HCT116 (cell line): ENCODE data around the gene EPC1. TPM values are rescaled to one million over a fixed set of nuclear protein-coding genes. Genes with fewer than 3 reads are reported as not detected.

Experiments used
- ATAC-seq: fragments of 200-7000 bp; cut with Tn5 transposase; 2 replicates; pipeline ENCODE4 v1.9.1; 2020; ENCODE audit warnings: mild to moderate bottlenecking, moderate library complexity
- BruUV-seq: library from RNA; stranded (reverse); fragments of 400-500 nt; replicated peaks from 2 replicates; lab custom pipeline; 2021; lab: Mats Ljungman, UMichigan
- CTCF ChIA-PET: fragments of 300-600 bp; sonication (Branson Sonifier 250); formaldehyde crosslinking; loops from one replicate; lab custom pipeline; 2021; ENCODE audit warnings: antibody characterized with exemption; lab: Charles Lee
- POLR2A ChIA-PET: fragments of 300-600, 350-600 bp; sonication (Branson Sonifier 250); formaldehyde crosslinking; loops from one replicate; lab custom pipeline; 2021; ENCODE audit warnings: antibody characterized with exemption; lab: Charles Lee
- RAD21 ChIA-PET, 2 experiments: fragments of 300-600 bp; sonication (Branson Sonifier 250); formaldehyde crosslinking; loops; one replicate each; lab custom pipeline; 2023; ENCODE audit warnings: low total read pairs in 2 of 2; ENCODE audit not compliant: uncharacterized antibody in 2 of 2, unreplicated experiment in 2 of 2, low non-redundant PET in 1 of 2; lab: Charles Lee
- DNase-seq: peaks from one replicate; pipeline ENCODE4 v3.0.0-alpha.2; 2010; ENCODE audit warnings: low read depth, low spot score
- H2AFZ ChIP-seq: fragments of 200-600 bp; shearing (Covaris generic), sonication (generic); 2 replicates; pipeline ENCODE4 v1.6.1; 2017; ENCODE audit warnings: low read depth, mixed run types, mixed read lengths, antibody characterized with exemption, low read length; ENCODE audit not compliant: poor library complexity, severe bottlenecking
- H3K27ac ChIP-seq: 2 replicates; pipeline ENCODE4 v1.5.1; 2012; ENCODE audit warnings: low read depth, low read length
- H3K27me3 ChIP-seq: fragments of 200-600 bp; sonication (generic); 2 replicates; pipeline ENCODE4 v1.6.1; 2016; ENCODE audit warnings: mixed run types, low read length, mixed read lengths; ENCODE audit not compliant: insufficient read depth
- H3K36me3 ChIP-seq, 2 experiments: fragments of 200-500 bp in 1 of 2; fragments of 200-600 bp in 1 of 2; sonication (Bioruptor generic) in 1 of 2; sonication (generic) in 1 of 2; 2 replicates each; pipeline versions ENCODE4 v1.5.1 to v1.6.1; 2014 to 2016; ENCODE audit warnings: low read length in 2 of 2, inconsistent platforms in 1 of 2, mixed read lengths in 1 of 2, mixed run types in 1 of 2; ENCODE audit not compliant: insufficient read depth in 2 of 2, control insufficient read depth in 1 of 2
- H3K4me1 ChIP-seq, 2 experiments: fragments of 200-600 bp in 1 of 2; sonication (generic) in 1 of 2; 2 replicates each; pipeline versions ENCODE4 v1.5.1 to v1.6.1; 2012 to 2017; ENCODE audit warnings: low read length in 2 of 2, inconsistent platforms in 1 of 2, mild to moderate bottlenecking in 1 of 2, mixed read lengths in 1 of 2, mixed run types in 1 of 2, moderate library complexity in 1 of 2; ENCODE audit not compliant: insufficient read depth in 2 of 2, control insufficient read depth in 1 of 2
- H3K4me2 ChIP-seq: fragments of 200-600 bp; sonication (generic); 2 replicates; pipeline ENCODE4 v1.6.1; 2017; ENCODE audit warnings: mixed run types, low read length, mixed read lengths
- H3K4me3 ChIP-seq, 2 experiments: fragments of 200-600 bp in 1 of 2; sonication (generic) in 1 of 2; replicated peaks in 1 of 2; 2 replicates each; pipeline ENCODE4 v1.5.1; 2011 to 2016; ENCODE audit warnings: low read length in 2 of 2, control low read depth in 1 of 2, low read depth in 1 of 2, mild to moderate bottlenecking in 1 of 2, mixed read lengths in 1 of 2, mixed run types in 1 of 2
- H3K79me2 ChIP-seq: fragments of 200-600 bp; sonication (generic); 2 replicates; pipeline ENCODE4 v1.6.1; 2017; ENCODE audit warnings: mild to moderate bottlenecking, mixed run types, low read length, moderate library complexity, mixed read lengths; ENCODE audit not compliant: insufficient read depth
- H3K9ac ChIP-seq: fragments of 200-600 bp; sonication (generic); 2 replicates; pipeline ENCODE4 v1.6.1; 2016; ENCODE audit warnings: low read length, mixed read lengths
- H3K9me2 ChIP-seq: fragments of 200-600 bp; sonication (generic), shearing (Covaris generic); 2 replicates; pipeline ENCODE4 v1.6.1; 2017; ENCODE audit warnings: mixed run types, mild to moderate bottlenecking, moderate library complexity; ENCODE audit not compliant: insufficient read depth
- H3K9me3 ChIP-seq, 2 experiments: fragments of 200-500 bp in 1 of 2; fragments of 200-600 bp in 1 of 2; sonication (Bioruptor generic) in 1 of 2; sonication (generic) in 1 of 2; 2 replicates each; pipeline ENCODE4 v1.6.1; 2014 to 2017; ENCODE audit warnings: low read length in 2 of 2, mixed read lengths in 2 of 2, inconsistent platforms in 1 of 2, low read depth in 1 of 2, mild to moderate bottlenecking in 1 of 2, mixed run types in 1 of 2, moderate library complexity in 1 of 2; ENCODE audit not compliant: control insufficient read depth in 1 of 2, insufficient read depth in 1 of 2
- H4K20me1 ChIP-seq: fragments of 200-600 bp; sonication (generic), shearing (Covaris generic); 2 replicates; pipeline ENCODE4 v1.6.1; 2017; ENCODE audit warnings: mixed run types, mild to moderate bottlenecking, moderate library complexity; ENCODE audit not compliant: insufficient read depth
- ATF3 ChIP-seq: IDR thresholded peaks from 2 replicates; pipeline ENCODE4 v1.6.1; 2012
- CBX3 ChIP-seq: IDR thresholded peaks from 2 replicates; pipeline ENCODE4 v1.6.1; 2012; ENCODE audit warnings: low read depth
- CEBPB ChIP-seq: IDR thresholded peaks from 2 replicates; pipeline ENCODE4 v1.6.1; 2012; ENCODE audit warnings: low read depth
- EGR1 ChIP-seq: IDR thresholded peaks from 2 replicates; pipeline ENCODE4 v1.6.1; 2012; ENCODE audit warnings: low read depth
- ELF1 ChIP-seq: IDR thresholded peaks from 2 replicates; pipeline ENCODE4 v1.6.1; 2012; ENCODE audit warnings: low read depth, borderline replicate concordance
- EZH2phosphoT487 ChIP-seq: fragments of 200-600 bp; IDR thresholded peaks from 2 replicates; pipeline ENCODE4 v1.6.1; 2018; ENCODE audit warnings: antibody characterized with exemption, borderline replicate concordance
- FOSL1 ChIP-seq: IDR thresholded peaks from 2 replicates; pipeline ENCODE4 v1.6.1; 2012; ENCODE audit warnings: low read depth
- POLR2A ChIP-seq: IDR thresholded peaks from 2 replicates; pipeline ENCODE4 v1.7.0; 2011; ENCODE audit warnings: borderline replicate concordance; ENCODE audit not compliant: insufficient read depth, insufficient read length; ENCODE audit errors: extremely low read depth
- POLR2AphosphoS5 ChIP-seq: IDR thresholded peaks from 2 replicates; pipeline ENCODE4 v1.6.1; 2011; ENCODE audit warnings: mild to moderate bottlenecking, low read depth, low read length, moderate library complexity
- RAD21 ChIP-seq: IDR thresholded peaks from 2 replicates; pipeline ENCODE4 v1.6.1; 2012; ENCODE audit warnings: low read depth, mild to moderate bottlenecking
- REST ChIP-seq: IDR thresholded peaks from 2 replicates; pipeline ENCODE4 v1.6.1; 2012; ENCODE audit warnings: low read depth
- SP1 ChIP-seq: IDR thresholded peaks from 2 replicates; pipeline ENCODE4 v1.6.1; 2012; ENCODE audit warnings: low read depth
- TCF7L2 ChIP-seq: IDR thresholded peaks from 2 replicates; pipeline ENCODE4 v1.7.0; 2011; ENCODE audit warnings: borderline replicate concordance, inconsistent platforms; ENCODE audit not compliant: insufficient read depth, insufficient read length; ENCODE audit errors: extremely low read depth
- ZNF274 ChIP-seq: fragments of 200-500 bp; sonication (Bioruptor generic); IDR thresholded peaks from 2 replicates; pipeline ENCODE4 v1.6.1; 2014; ENCODE audit warnings: mild to moderate bottlenecking, low read depth, low read length, inconsistent platforms
- intact Hi-C: fragments of 100-400 bp; cut with micrococcal nuclease; formaldehyde crosslinking; loops from 2 replicates; pipeline ENCODE4 v1.10.0; 2022
- total RNA-seq: library from RNA; stranded (reverse); gene quantifications from one replicate; pipeline ENCODE4 v1.2.1, GENCODE V29; 2021; ENCODE audit not compliant: unreplicated experiment
- TF ChIP-seq, protein P1 (sequence below): IDR thresholded peaks from 2 replicates; pipeline ENCODE4 v1.6.1; 2011; ENCODE audit warnings: mild to moderate bottlenecking, low read length, moderate library complexity; ENCODE audit not compliant: insufficient replicate concordance; ENCODE audit errors: extremely low read depth

EPC1 gene
- total RNA-seq, 1 experiment from 2014 or later: 20.1 TPM

DNA sequence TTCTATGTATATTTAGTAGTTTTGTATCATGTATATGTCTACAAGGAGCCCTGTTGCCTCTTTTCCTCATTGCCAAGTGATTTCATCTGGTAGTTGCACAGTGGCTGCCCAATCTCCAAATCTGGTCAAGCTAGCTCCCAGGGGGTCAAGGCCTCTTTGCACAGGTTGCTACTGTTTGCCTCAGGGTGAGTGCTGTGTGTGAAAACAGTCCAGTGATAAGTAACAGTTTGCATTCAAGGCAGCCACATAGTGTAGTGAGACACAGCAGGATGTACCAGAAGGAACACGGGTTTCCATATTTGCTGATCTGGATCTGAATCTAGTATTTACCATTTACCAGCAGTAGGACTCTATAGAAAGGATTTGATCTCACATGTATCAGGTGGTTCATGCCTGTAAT is 13.3 kb upstream of the EPC1 start:
- no peaks in the 10 kb centered on the region for H3K9me3 ChIP-seq
- no peak overlapping the region for H3K4me3 ChIP-seq
- H3K9me2 ChIP-seq: no peaks in the 10 kb centered on the region
- no peak overlapping the region for H3K4me2 ChIP-seq
- DNase-seq (no peak), ATAC-seq (no peak)
- CTCF ChIA-PET: no interaction called here
- intact Hi-C loops: loop anchor here (10.0 kb wide), 1 partner anchor 305 kb away; the partner anchor contains the start of gene KIF5B
- TF ChIP-seq CBX3: no peak
- H3K27me3 ChIP-seq: no peaks in the 10 kb centered on the region
- RAD21 ChIA-PET: no interaction called here
- H3K27ac ChIP-seq: no peak overlapping the region
- no peak overlapping the region for H2AFZ ChIP-seq
- no peaks in the 10 kb centered on the region for H4K20me1 ChIP-seq
- no peaks in the 10 kb centered on the region; the same call in 1 of the 2 replicates for H3K79me2 ChIP-seq
- no peak overlapping the region for H3K9ac ChIP-seq
- no peaks in the 10 kb centered on the region for H3K36me3 ChIP-seq
- no peaks in the 10 kb centered on the region for H3K4me1 ChIP-seq
- POLR2A ChIA-PET: no interaction called here
- BruUV-seq: no TSS peak

- Histone ChIP-seq H3K27me3 (no peaks in the 10 kb centered on the region), H3K27ac (no peak overlapping the region), H3K4me1 (peaks cover 0 to 6% of the 10 kb centered on the region in 2 experiments; a peak in 2 of 4 replicates), H3K36me3 (no peaks in the 10 kb centered on the region), H3K9me3 (no peaks in the 10 kb centered on the region), H3K9me2 (no peaks in the 10 kb centered on the region), H3K4me2 (no peak overlapping the region), H3K9ac (no peak overlapping the region), H4K20me1 (no peaks in the 10 kb centered on the region), H3K79me2 (no peaks in the 10 kb centered on the region), H3K4me3 (no peak overlapping the region), H2AFZ (no peak overlapping the region)
- CTCF ChIA-PET: no interaction called here
- BruUV-seq: no TSS peak
- ATAC-seq (no peak), DNase-seq (no peak)
- POLR2A ChIA-PET: no interaction called here
- intact Hi-C loops: no loop called here
- RAD21 ChIA-PET: no interaction called here
- TF ChIP-seq ELF1 (no peak), FOSL1 (no peak), TCF7L2 (no peak), POLR2AphosphoS5 (no peak), ZNF274 (no peak), EZH2phosphoT487 (no peak), CBX3 (no peak), POLR2A (no peak), RAD21 (no peak), EGR1 (no peak), ATF3 (no peak), CEBPB (no peak), SP1 (no peak), REST (no peak)
- TF ChIP-seq, protein P1, sequence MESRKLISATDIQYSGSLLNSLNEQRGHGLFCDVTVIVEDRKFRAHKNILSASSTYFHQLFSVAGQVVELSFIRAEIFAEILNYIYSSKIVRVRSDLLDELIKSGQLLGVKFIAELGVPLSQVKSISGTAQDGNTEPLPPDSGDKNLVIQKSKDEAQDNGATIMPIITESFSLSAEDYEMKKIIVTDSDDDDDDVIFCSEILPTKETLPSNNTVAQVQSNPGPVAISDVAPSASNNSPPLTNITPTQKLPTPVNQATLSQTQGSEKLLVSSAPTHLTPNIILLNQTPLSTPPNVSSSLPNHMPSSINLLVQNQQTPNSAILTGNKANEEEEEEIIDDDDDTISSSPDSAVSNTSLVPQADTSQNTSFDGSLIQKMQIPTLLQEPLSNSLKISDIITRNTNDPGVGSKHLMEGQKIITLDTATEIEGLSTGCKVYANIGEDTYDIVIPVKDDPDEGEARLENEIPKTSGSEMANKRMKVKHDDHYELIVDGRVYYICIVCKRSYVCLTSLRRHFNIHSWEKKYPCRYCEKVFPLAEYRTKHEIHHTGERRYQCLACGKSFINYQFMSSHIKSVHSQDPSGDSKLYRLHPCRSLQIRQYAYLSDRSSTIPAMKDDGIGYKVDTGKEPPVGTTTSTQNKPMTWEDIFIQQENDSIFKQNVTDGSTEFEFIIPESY: no peak
These were observed 10.2 kb upstream of the EPC1 start for GRCh38 chr10:32357056-32357735.
